Transverse colon (tissue), 4 donors: ENCODE data around the gene EPOP. TPM values are rescaled to one million over a fixed set of nuclear protein-coding genes. Genes with fewer than 3 reads are reported as not detected.

Experiments used
- DNase-seq: peaks from one replicate; pipeline ENCODE4 v3.0.0-alpha.2; 2019
- H3K27ac ChIP-seq, 4 donors: fragments of 200-600 bp; sonication (generic); 2 replicates each; pipeline ENCODE4 v1.5.1; 2016 to 2018; ENCODE audit warnings: inconsistent platforms in 4 of 4
- H3K27me3 ChIP-seq: fragments of 200-600 bp; sonication (generic); 2 replicates; pipeline ENCODE4 v1.5.1; 2017; ENCODE audit warnings: inconsistent platforms
- H3K36me3 ChIP-seq, 4 donors: fragments of 200-600 bp; sonication (generic); 2 replicates each; pipeline ENCODE4 v1.5.1; 2017 to 2019; ENCODE audit warnings: inconsistent platforms in 4 of 4
- H3K4me1 ChIP-seq, 4 donors: fragments of 200-600 bp; sonication (generic); 2 replicates each; pipeline ENCODE4 v1.5.1; 2017 to 2020; ENCODE audit warnings: inconsistent platforms in 4 of 4
- H3K4me3 ChIP-seq, 4 donors: fragments of 200-600 bp; sonication (generic); 1 replicate in 1 of 4; 2 replicates in 3 of 4; pipeline versions ENCODE4 v1.5.1 to v1.6.1; 2017 to 2019; ENCODE audit warnings: inconsistent platforms in 4 of 4
- H3K9me3 ChIP-seq, 2 donors: fragments of 200-600 bp; sonication (generic); 2 replicates each; pipeline ENCODE4 v1.5.1; 2017 to 2019; ENCODE audit warnings: inconsistent platforms in 2 of 2
- CTCF ChIP-seq, 5 experiments: fragments of 200-600 bp in 3 of 5; fragments of 450-650 bp in 2 of 5; sonication (generic) in 3 of 5; IDR thresholded peaks; 1 replicate in 2 of 5; 2 replicates in 3 of 5; pipeline ENCODE4 v1.5.1; 2016 to 2017; ENCODE audit warnings: antibody characterized with exemption in 5 of 5, inconsistent platforms in 3 of 5, mild to moderate bottlenecking in 2 of 5, moderate library complexity in 1 of 5
- EP300 ChIP-seq: sonication (generic); formaldehyde crosslinking; IDR thresholded peaks from one replicate; pipeline ENCODE4 v1.6.1; 2017; ENCODE audit warnings: antibody characterized with exemption, low read depth
- POLR2A ChIP-seq: fragments of 450-650 bp; IDR thresholded peaks from one replicate; pipeline ENCODE4 v1.6.1; 2016; ENCODE audit warnings: antibody characterized with exemption, mild to moderate bottlenecking, moderate library complexity
- POLR2AphosphoS5 ChIP-seq, 3 donors: sonication (generic); formaldehyde crosslinking; IDR thresholded peaks; one replicate each; pipeline ENCODE4 v1.6.1; 2016; ENCODE audit warnings: antibody characterized with exemption in 3 of 3
- WGBS, 2 donors: methylation state at CpG; one replicate each; pipeline ENCODE4 v1.1.5; 2018; ENCODE audit warnings: low coverage in 1 of 2; 5-methylcytosine and 5-hydroxymethylcytosine counted together
- in situ Hi-C, 4 donors: fragments of 200-750 bp; cut with MboI; loops; one replicate each; pipeline versions ENCODE4 v1.15.0 to v1.15.1; 2017; ENCODE audit warnings: low sequenced_read_pairs in 3 of 4, low pct_ligation_motif_present in 1 of 4, low pct_unique_long_range_greater_than_20kb in 1 of 4
- intact Hi-C: fragments of 100-400 bp; cut with DNase I; formaldehyde crosslinking; loops from one replicate; pipeline ENCODE4 v1.15.1; 2023; ENCODE audit warnings: low total_unique reads
- total RNA-seq, 4 donors: library from RNA; depleted of rRNA; stranded (reverse); fragments of >200 nt; gene quantifications; one replicate each; pipeline ENCODE4 v1.1.0, GENCODE V29; 2016

Gene EPOP
- total RNA-seq, 4 donors from 2014 or later = 0.14 to 3.8 (median 0.61) TPM

- DNase-seq = no peak
- peaks cover 6 to 33% (median 19%) of the 10 kb centered on the region in 4 donors for H3K4me1 ChIP-seq
These were observed 31.9 kb upstream of the EPOP start for GRCh38 chr17:38706505-38707216.

DNA sequence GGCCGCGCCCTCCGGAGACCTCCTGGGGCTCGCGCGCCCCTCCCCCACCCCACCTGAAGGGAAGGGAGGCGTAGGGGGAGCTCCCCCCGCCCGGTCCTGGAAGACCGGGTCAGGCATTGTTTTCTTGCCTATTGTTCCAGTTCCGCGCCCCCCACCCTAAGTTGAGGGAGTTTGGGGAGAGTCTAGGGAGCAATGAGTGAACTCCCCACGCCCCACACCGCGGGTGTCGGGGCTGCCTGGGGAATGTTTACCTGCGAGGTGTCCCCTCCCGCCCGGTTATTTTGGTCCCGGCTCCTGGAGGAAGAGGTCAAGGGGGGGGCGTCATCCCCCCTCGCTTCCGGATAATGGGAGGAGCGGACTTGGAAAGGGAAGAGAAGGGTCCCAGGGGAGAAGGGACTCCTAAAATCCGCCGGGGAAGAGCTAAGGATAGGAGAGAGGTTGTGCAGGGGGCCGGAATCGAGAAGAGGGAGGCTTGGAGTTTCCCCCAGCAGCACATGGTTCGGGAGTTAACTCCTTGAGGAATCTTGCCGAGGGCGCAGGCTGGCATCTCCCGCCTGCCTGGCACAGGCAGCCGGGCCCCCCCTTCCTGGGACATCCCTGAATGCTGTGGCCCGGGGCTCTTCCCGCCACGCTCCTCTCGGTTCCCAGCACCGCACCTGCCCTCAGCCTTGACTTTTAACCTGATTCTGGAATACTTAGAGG, 31.2 kb upstream of the EPOP start:
- Histone ChIP-seq H3K36me3 (no peaks in the 10 kb centered on the region), H3K9me3 (no peaks in the 10 kb centered on the region), H3K27ac (peak overlapping the region; percentile 99), H3K27me3 (no peaks in the 10 kb centered on the region), H3K4me1 (peaks cover 13 to 40% (median 27%) of the 10 kb centered on the region in 4 donors), H3K4me3 (peak overlapping the region; percentile 91 to 95 (median 94))
- in situ Hi-C loops (no loop called here), intact Hi-C loops (no loop called here)
- DNase-seq = peak; percentile 50
- WGBS, 2 donors = 0 to 1% methylated on average over 5 to 33 of the region's 38 CpGs
- TF ChIP-seq POLR2AphosphoS5 (IDR thresholded peaks at IDR 0.05) (no peak), POLR2A (no peak), CTCF (IDR thresholded peaks at IDR 0.05) (no peak), EP300 (no peak)

More at GRCh38 chr17:38706505-38707216, 31.9 kb upstream of the EPOP start:
- no peaks in the 10 kb centered on the region for H3K27me3 ChIP-seq
- no peaks in the 10 kb centered on the region for H3K9me3 ChIP-seq
- TF ChIP-seq POLR2AphosphoS5 (IDR thresholded peaks at IDR 0.05) (no peak), CTCF (IDR thresholded peaks at IDR 0.05) (no peak), EP300 (no peak), POLR2A (no peak)
- in situ Hi-C loops = no loop called here
- peak overlapping the region; percentile 99 for H3K27ac ChIP-seq
- 5 to 7% methylated on average over 3 to 20 of the region's 20 CpGs for WGBS, 2 donors
- peak overlapping the region; percentile 91 to 95 (median 94) for H3K4me3 ChIP-seq
- H3K36me3 ChIP-seq = no peaks in the 10 kb centered on the region
- intact Hi-C loops = no loop called here

GRCh38 chr17:38705523-38705802, 30.7 kb upstream of the EPOP start:
- intact Hi-C loops = no loop called here
- TF ChIP-seq POLR2AphosphoS5 (IDR thresholded peaks at IDR 0.05) (no peak), POLR2A (no peak), EP300 (no peak), CTCF (IDR thresholded peaks at IDR 0.05) (no peak)
- H3K4me1 ChIP-seq = peaks cover 14 to 41% (median 28%) of the 10 kb centered on the region in 4 donors

GRCh38 chr17:38704606-38705522, 30.1 kb upstream of the EPOP start, which contains the start of gene MLLT6:
Gene MLLT6, plus strand, starts transcription at chr17:38705273. Its CDS starts 360 bp downstream, at chr17:38705633.
- Histone ChIP-seq H3K36me3 (no peaks in the 10 kb centered on the region), H3K27me3 (no peaks in the 10 kb centered on the region), H3K9me3 (no peaks in the 10 kb centered on the region), H3K4me1 (peaks cover 14 to 42% (median 30%) of the 10 kb centered on the region in 4 donors), H3K4me3 (peak within 1 kb of the TSS; percentile 91 to 95 (median 94)), H3K27ac (peak within 1 kb of the TSS; percentile 99)
- intact Hi-C loops = no loop called here
- peak; percentile 83 for DNase-seq
- 0 to 1% methylated on average over 1 to 81 of the region's 100 CpGs for WGBS, 2 donors
- in situ Hi-C loops = no loop called here
- TF ChIP-seq POLR2AphosphoS5 (IDR thresholded peaks at IDR 0.05) (peak in 2 of 3 donors; percentile 12 to 56), CTCF (IDR thresholded peaks at IDR 0.05) (peak in 1 of 5 experiments; percentile 12), POLR2A (peak; percentile 32), EP300 (no peak)

More at GRCh38 chr17:38705523-38705802, 30.7 kb upstream of the EPOP start:
- peak overlapping the region; percentile 91 to 95 (median 94) for H3K4me3 ChIP-seq
- no peaks in the 10 kb centered on the region for H3K9me3 ChIP-seq
- no peak for DNase-seq
- in situ Hi-C loops = no loop called here
- WGBS, 2 donors = 1% methylated on average over 24 of the region's 32 CpGs; no CpG with 5 or more reads in 1 of the 2 donors
- H3K27me3 ChIP-seq = no peaks in the 10 kb centered on the region
- H3K36me3 ChIP-seq = no peaks in the 10 kb centered on the region
- peak overlapping the region; percentile 99 for H3K27ac ChIP-seq
